Measurements from ENCODE around the gene RNF187.

DNA sequence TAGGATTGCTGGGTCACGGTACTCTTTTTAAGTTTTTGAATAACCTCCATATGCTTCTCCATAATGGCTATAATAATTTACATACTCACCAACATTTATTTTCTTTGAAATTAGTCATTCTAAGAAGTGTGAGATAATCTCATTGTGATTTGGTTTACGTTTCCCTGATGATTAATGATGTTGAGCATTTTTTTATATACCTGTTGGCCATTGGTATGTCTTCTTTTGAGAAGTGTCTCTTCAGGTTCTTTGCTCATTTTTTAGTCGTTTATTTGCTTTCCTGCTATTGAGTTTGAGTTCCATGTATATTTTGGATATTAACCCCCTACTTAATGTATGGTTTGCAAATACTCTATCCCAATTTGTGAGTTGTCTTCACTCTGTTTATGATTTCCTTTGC is 9.3 kb downstream of the RNF187 start:
- TF ChIP-seq POLR2A (IDR thresholded peaks at IDR 0.05; ENCODE audit: low read length) (no peak), GATA1 (IDR thresholded peaks at IDR 0.05; ENCODE audit: low read depth, low read length) (no peak)
